HCT116 (cell line): ENCODE measurements around the gene C21orf91. TPM values are rescaled to one million over a fixed set of nuclear protein-coding genes. Genes with fewer than 3 reads are reported as not detected.

ENCODE experiments used
- ATAC-seq: fragments of 200-7000 bp; cut with Tn5 transposase; 2 replicates; pipeline ENCODE4 v1.9.1; 2020; ENCODE audit warnings: mild to moderate bottlenecking, moderate library complexity
- BruUV-seq: library from RNA; stranded (reverse); fragments of 400-500 nt; replicated peaks from 2 replicates; lab custom pipeline; 2021; lab: Mats Ljungman, UMichigan
- CTCF ChIA-PET: fragments of 300-600 bp; sonication (Branson Sonifier 250); formaldehyde crosslinking; loops from one replicate; lab custom pipeline; 2021; ENCODE audit warnings: antibody characterized with exemption; lab: Charles Lee
- POLR2A ChIA-PET: fragments of 300-600, 350-600 bp; sonication (Branson Sonifier 250); formaldehyde crosslinking; loops from one replicate; lab custom pipeline; 2021; ENCODE audit warnings: antibody characterized with exemption; lab: Charles Lee
- RAD21 ChIA-PET, 2 experiments: fragments of 300-600 bp; sonication (Branson Sonifier 250); formaldehyde crosslinking; loops; one replicate each; lab custom pipeline; 2023; ENCODE audit warnings: low total read pairs in 2 of 2; ENCODE audit not compliant: uncharacterized antibody in 2 of 2, unreplicated experiment in 2 of 2, low non-redundant PET in 1 of 2; lab: Charles Lee
- DNase-seq: peaks from one replicate; pipeline ENCODE4 v3.0.0-alpha.2; 2010; ENCODE audit warnings: low read depth, low spot score
- H2AFZ ChIP-seq: fragments of 200-600 bp; shearing (Covaris generic), sonication (generic); 2 replicates; pipeline ENCODE4 v1.6.1; 2017; ENCODE audit warnings: low read depth, mixed run types, mixed read lengths, antibody characterized with exemption, low read length; ENCODE audit not compliant: poor library complexity, severe bottlenecking
- H3K27ac ChIP-seq: 2 replicates; pipeline ENCODE4 v1.5.1; 2012; ENCODE audit warnings: low read depth, low read length
- H3K27me3 ChIP-seq: fragments of 200-600 bp; sonication (generic); 2 replicates; pipeline ENCODE4 v1.6.1; 2016; ENCODE audit warnings: mixed run types, low read length, mixed read lengths; ENCODE audit not compliant: insufficient read depth
- H3K36me3 ChIP-seq, 2 experiments: fragments of 200-500 bp in 1 of 2; fragments of 200-600 bp in 1 of 2; sonication (Bioruptor generic) in 1 of 2; sonication (generic) in 1 of 2; 2 replicates each; pipeline versions ENCODE4 v1.5.1 to v1.6.1; 2014 to 2016; ENCODE audit warnings: low read length in 2 of 2, inconsistent platforms in 1 of 2, mixed read lengths in 1 of 2, mixed run types in 1 of 2; ENCODE audit not compliant: insufficient read depth in 2 of 2, control insufficient read depth in 1 of 2
- H3K4me1 ChIP-seq, 2 experiments: fragments of 200-600 bp in 1 of 2; sonication (generic) in 1 of 2; 2 replicates each; pipeline versions ENCODE4 v1.5.1 to v1.6.1; 2012 to 2017; ENCODE audit warnings: low read length in 2 of 2, inconsistent platforms in 1 of 2, mild to moderate bottlenecking in 1 of 2, mixed read lengths in 1 of 2, mixed run types in 1 of 2, moderate library complexity in 1 of 2; ENCODE audit not compliant: insufficient read depth in 2 of 2, control insufficient read depth in 1 of 2
- H3K4me2 ChIP-seq: fragments of 200-600 bp; sonication (generic); 2 replicates; pipeline ENCODE4 v1.6.1; 2017; ENCODE audit warnings: mixed run types, low read length, mixed read lengths
- H3K4me3 ChIP-seq, 2 experiments: fragments of 200-600 bp in 1 of 2; sonication (generic) in 1 of 2; replicated peaks in 1 of 2; 2 replicates each; pipeline ENCODE4 v1.5.1; 2011 to 2016; ENCODE audit warnings: low read length in 2 of 2, control low read depth in 1 of 2, low read depth in 1 of 2, mild to moderate bottlenecking in 1 of 2, mixed read lengths in 1 of 2, mixed run types in 1 of 2
- H3K79me2 ChIP-seq: fragments of 200-600 bp; sonication (generic); 2 replicates; pipeline ENCODE4 v1.6.1; 2017; ENCODE audit warnings: mild to moderate bottlenecking, mixed run types, low read length, moderate library complexity, mixed read lengths; ENCODE audit not compliant: insufficient read depth
- H3K9ac ChIP-seq: fragments of 200-600 bp; sonication (generic); 2 replicates; pipeline ENCODE4 v1.6.1; 2016; ENCODE audit warnings: low read length, mixed read lengths
- H3K9me2 ChIP-seq: fragments of 200-600 bp; sonication (generic), shearing (Covaris generic); 2 replicates; pipeline ENCODE4 v1.6.1; 2017; ENCODE audit warnings: mixed run types, mild to moderate bottlenecking, moderate library complexity; ENCODE audit not compliant: insufficient read depth
- H3K9me3 ChIP-seq, 2 experiments: fragments of 200-500 bp in 1 of 2; fragments of 200-600 bp in 1 of 2; sonication (Bioruptor generic) in 1 of 2; sonication (generic) in 1 of 2; 2 replicates each; pipeline ENCODE4 v1.6.1; 2014 to 2017; ENCODE audit warnings: low read length in 2 of 2, mixed read lengths in 2 of 2, inconsistent platforms in 1 of 2, low read depth in 1 of 2, mild to moderate bottlenecking in 1 of 2, mixed run types in 1 of 2, moderate library complexity in 1 of 2; ENCODE audit not compliant: control insufficient read depth in 1 of 2, insufficient read depth in 1 of 2
- H4K20me1 ChIP-seq: fragments of 200-600 bp; sonication (generic), shearing (Covaris generic); 2 replicates; pipeline ENCODE4 v1.6.1; 2017; ENCODE audit warnings: mixed run types, mild to moderate bottlenecking, moderate library complexity; ENCODE audit not compliant: insufficient read depth
- CBX3 ChIP-seq: IDR thresholded peaks from 2 replicates; pipeline ENCODE4 v1.6.1; 2012; ENCODE audit warnings: low read depth
- CEBPB ChIP-seq: IDR thresholded peaks from 2 replicates; pipeline ENCODE4 v1.6.1; 2012; ENCODE audit warnings: low read depth
- EGR1 ChIP-seq: IDR thresholded peaks from 2 replicates; pipeline ENCODE4 v1.6.1; 2012; ENCODE audit warnings: low read depth
- FOSL1 ChIP-seq: IDR thresholded peaks from 2 replicates; pipeline ENCODE4 v1.6.1; 2012; ENCODE audit warnings: low read depth
- JUND ChIP-seq: IDR thresholded peaks from 2 replicates; pipeline ENCODE4 v1.6.1; 2012
- RAD21 ChIP-seq: IDR thresholded peaks from 2 replicates; pipeline ENCODE4 v1.6.1; 2012; ENCODE audit warnings: low read depth, mild to moderate bottlenecking
- SIN3A ChIP-seq: IDR thresholded peaks from 2 replicates; pipeline ENCODE4 v1.6.1; 2012; ENCODE audit warnings: low read depth
- SP1 ChIP-seq: IDR thresholded peaks from 2 replicates; pipeline ENCODE4 v1.6.1; 2012; ENCODE audit warnings: low read depth
- TCF7L2 ChIP-seq: IDR thresholded peaks from 2 replicates; pipeline ENCODE4 v1.7.0; 2011; ENCODE audit warnings: borderline replicate concordance, inconsistent platforms; ENCODE audit not compliant: insufficient read depth, insufficient read length; ENCODE audit errors: extremely low read depth
- YY1 ChIP-seq: IDR thresholded peaks from 2 replicates; pipeline ENCODE4 v1.6.1; 2011; ENCODE audit warnings: low read length, low read depth, moderate library complexity, mild to moderate bottlenecking; ENCODE audit not compliant: insufficient replicate concordance; ENCODE audit errors: extremely low read depth
- intact Hi-C: fragments of 100-400 bp; cut with micrococcal nuclease; formaldehyde crosslinking; loops from 2 replicates; pipeline ENCODE4 v1.10.0; 2022
- total RNA-seq: library from RNA; stranded (reverse); gene quantifications from one replicate; pipeline ENCODE4 v1.2.1, GENCODE V29; 2021; ENCODE audit not compliant: unreplicated experiment
- TF ChIP-seq, protein P1 (sequence below): IDR thresholded peaks from 2 replicates; pipeline ENCODE4 v1.6.1; 2012
- TF ChIP-seq, protein P2 (sequence below): IDR thresholded peaks from 2 replicates; pipeline ENCODE4 v1.6.1; 2012
- TF ChIP-seq, protein P3 (sequence below): IDR thresholded peaks from 2 replicates; pipeline ENCODE4 v1.6.1; 2012; ENCODE audit warnings: low read depth
- TF ChIP-seq, protein P4 (sequence below), 3 experiments: fragments of 200-600 bp in 1 of 3; sonication (generic) in 1 of 3; IDR thresholded peaks in 2 of 3; conservative IDR thresholded peaks in 1 of 3; 2 replicates each; pipeline ENCODE4 v1.5.1; 2012 to 2017; ENCODE audit warnings: low read depth in 2 of 3, low read length in 2 of 3, antibody characterized with exemption in 1 of 3, borderline replicate concordance in 1 of 3, control low read depth in 1 of 3, mild to moderate bottlenecking in 1 of 3, mixed read lengths in 1 of 3, mixed run types in 1 of 3, moderate library complexity in 1 of 3; ENCODE audit not compliant: insufficient read depth in 1 of 3

C21orf91 gene
- total RNA-seq, 1 experiment from 2014 or later: 17.7 TPM

DNA sequence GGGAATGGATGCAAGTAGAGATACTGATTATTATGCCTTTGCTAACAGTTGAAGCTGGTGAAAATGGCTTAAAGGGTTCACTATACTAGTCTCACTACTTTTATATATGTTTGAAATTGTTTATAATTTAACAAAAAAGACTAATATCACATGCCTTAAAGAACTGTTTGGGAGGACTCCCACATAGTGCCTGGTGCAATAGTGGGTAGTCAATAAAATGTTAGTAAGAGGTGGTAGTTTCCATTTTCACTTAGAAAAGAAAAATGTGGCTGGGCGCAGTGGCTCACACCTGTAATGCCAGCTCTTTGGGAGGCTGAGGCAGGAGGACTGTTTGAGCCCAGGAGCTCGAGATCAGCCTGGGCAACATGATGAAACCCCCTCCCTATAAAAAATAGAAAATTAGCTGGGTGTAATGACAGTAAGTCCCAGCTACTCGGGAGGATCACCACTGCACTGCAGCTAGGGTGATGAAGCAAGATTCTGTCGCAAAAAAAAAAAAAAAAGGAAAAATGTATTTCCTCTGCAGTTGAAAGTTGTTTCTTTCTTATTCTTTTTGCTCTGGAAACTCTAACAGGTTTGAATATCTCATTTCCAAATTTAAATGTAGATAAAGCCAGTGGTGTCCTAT lies 24.5 kb downstream of the C21orf91 start:
- H3K9ac ChIP-seq: no peak overlapping the region
- ChIA-PET CTCF (no interaction called here), POLR2A (no interaction called here), RAD21 (no interaction called here)
- intact Hi-C loops: no loop called here
- H3K4me3 ChIP-seq: no peak overlapping the region
- ATAC-seq (no peak), DNase-seq (no peak)
- H3K9me3 ChIP-seq: no peaks in the 10 kb centered on the region
- H3K27me3 ChIP-seq: no peaks in the 10 kb centered on the region
- H3K4me2 ChIP-seq: no peak overlapping the region
- no peak overlapping the region for H3K27ac ChIP-seq
- no peaks in the 10 kb centered on the region for H3K9me2 ChIP-seq
- H3K36me3 ChIP-seq: peaks cover 0 to 13% of the 10 kb centered on the region in 2 experiments; a peak in 2 of 4 replicates
- no peak overlapping the region for H2AFZ ChIP-seq
- H4K20me1 ChIP-seq: no peaks in the 10 kb centered on the region
- TF ChIP-seq, protein P1, sequence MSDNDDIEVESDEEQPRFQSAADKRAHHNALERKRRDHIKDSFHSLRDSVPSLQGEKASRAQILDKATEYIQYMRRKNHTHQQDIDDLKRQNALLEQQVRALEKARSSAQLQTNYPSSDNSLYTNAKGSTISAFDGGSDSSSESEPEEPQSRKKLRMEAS: no peak
- no peak for TF ChIP-seq FOSL1
- TF ChIP-seq YY1: no peak
- TF ChIP-seq RAD21: no peak
- TF ChIP-seq, protein P2, sequence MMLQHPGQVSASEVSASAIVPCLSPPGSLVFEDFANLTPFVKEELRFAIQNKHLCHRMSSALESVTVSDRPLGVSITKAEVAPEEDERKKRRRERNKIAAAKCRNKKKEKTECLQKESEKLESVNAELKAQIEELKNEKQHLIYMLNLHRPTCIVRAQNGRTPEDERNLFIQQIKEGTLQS: no peak
- TF ChIP-seq, protein P3, sequence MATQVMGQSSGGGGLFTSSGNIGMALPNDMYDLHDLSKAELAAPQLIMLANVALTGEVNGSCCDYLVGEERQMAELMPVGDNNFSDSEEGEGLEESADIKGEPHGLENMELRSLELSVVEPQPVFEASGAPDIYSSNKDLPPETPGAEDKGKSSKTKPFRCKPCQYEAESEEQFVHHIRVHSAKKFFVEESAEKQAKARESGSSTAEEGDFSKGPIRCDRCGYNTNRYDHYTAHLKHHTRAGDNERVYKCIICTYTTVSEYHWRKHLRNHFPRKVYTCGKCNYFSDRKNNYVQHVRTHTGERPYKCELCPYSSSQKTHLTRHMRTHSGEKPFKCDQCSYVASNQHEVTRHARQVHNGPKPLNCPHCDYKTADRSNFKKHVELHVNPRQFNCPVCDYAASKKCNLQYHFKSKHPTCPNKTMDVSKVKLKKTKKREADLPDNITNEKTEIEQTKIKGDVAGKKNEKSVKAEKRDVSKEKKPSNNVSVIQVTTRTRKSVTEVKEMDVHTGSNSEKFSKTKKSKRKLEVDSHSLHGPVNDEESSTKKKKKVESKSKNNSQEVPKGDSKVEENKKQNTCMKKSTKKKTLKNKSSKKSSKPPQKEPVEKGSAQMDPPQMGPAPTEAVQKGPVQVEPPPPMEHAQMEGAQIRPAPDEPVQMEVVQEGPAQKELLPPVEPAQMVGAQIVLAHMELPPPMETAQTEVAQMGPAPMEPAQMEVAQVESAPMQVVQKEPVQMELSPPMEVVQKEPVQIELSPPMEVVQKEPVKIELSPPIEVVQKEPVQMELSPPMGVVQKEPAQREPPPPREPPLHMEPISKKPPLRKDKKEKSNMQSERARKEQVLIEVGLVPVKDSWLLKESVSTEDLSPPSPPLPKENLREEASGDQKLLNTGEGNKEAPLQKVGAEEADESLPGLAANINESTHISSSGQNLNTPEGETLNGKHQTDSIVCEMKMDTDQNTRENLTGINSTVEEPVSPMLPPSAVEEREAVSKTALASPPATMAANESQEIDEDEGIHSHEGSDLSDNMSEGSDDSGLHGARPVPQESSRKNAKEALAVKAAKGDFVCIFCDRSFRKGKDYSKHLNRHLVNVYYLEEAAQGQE: no peak
- TF ChIP-seq, protein P4, sequence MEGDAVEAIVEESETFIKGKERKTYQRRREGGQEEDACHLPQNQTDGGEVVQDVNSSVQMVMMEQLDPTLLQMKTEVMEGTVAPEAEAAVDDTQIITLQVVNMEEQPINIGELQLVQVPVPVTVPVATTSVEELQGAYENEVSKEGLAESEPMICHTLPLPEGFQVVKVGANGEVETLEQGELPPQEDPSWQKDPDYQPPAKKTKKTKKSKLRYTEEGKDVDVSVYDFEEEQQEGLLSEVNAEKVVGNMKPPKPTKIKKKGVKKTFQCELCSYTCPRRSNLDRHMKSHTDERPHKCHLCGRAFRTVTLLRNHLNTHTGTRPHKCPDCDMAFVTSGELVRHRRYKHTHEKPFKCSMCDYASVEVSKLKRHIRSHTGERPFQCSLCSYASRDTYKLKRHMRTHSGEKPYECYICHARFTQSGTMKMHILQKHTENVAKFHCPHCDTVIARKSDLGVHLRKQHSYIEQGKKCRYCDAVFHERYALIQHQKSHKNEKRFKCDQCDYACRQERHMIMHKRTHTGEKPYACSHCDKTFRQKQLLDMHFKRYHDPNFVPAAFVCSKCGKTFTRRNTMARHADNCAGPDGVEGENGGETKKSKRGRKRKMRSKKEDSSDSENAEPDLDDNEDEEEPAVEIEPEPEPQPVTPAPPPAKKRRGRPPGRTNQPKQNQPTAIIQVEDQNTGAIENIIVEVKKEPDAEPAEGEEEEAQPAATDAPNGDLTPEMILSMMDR (IDR thresholded peaks at IDR 0.05 in 2 of 3, conservative IDR thresholded peaks at IDR 0.05 in 1 of 3; ENCODE audit: borderline replicate concordance in 1 of 3, insufficient read depth in 1 of 3, low read depth in 2 of 3, low read length in 2 of 3): no peak
- no peak for TF ChIP-seq JUND
- TF ChIP-seq TCF7L2: no peak
- no peak for TF ChIP-seq CBX3
- no peak for TF ChIP-seq SP1
- TF ChIP-seq EGR1: no peak
- TF ChIP-seq CEBPB: no peak
- TF ChIP-seq SIN3A: no peak
- H3K79me2 ChIP-seq: no peaks in the 10 kb centered on the region; the same call in 1 of the 2 replicates
- H3K4me1 ChIP-seq: no peaks in the 10 kb centered on the region
- BruUV-seq: no TSS peak
